Hypothalamus (tissue), 51 donors: ENCODE measurements around the gene KRT71.
A peak's percentile ranks its signal among the peaks of the same experiment; 100 is the strongest.

Source experiments
- DNase-seq, 51 donors: peaks; one replicate each; lab custom pipeline; 2025; lab: John Stamatoyannopoulos, UW

KRT71 gene

GRCh38 chr12:52523824-52524223 is 29.1 kb downstream of the KRT71 start:
- peak in 1 of 51 donors; percentile 13 for DNase-seq

DNA sequence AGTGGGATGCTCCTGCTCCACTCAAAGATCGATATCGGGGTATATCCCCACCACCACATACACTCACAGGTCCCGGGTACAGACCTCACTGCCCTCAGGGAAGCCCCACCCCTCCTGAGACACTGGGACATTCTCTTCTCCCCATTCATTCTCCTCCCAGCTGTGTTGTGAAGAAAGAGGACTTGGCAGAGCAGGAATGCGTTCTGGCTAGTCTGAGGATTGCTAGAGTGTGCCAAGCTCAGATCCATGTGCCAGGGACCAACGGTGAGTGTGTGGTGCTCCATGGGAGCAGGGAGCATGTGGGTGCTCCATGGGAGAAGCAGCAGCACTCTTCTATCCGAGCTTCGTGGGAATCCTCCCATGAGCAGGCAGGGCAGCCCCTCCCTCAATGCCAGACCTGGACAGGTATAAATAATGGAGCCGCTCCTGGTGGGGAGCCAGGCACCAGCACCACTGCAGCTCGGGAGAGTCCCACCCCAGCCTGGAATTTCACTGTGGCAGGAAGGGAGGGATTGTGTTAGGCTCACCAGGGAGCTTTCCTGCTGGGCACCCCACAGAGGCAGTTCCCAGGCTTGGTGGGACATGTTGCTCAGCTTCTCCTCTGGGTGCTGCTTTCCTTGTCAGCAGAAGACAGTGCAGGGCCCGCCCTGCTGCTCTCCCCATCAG is 30.5 kb downstream of the KRT71 start:
- DNase-seq, result peak in 3 of 51 donors; percentile 9 to 25 (median 16)

GRCh38 chr12:52521568-52522266 is 31.2 kb downstream of the KRT71 start:
- no peak for DNase-seq

GRCh38 chr12:52521175-52521567 is 31.8 kb downstream of the KRT71 start:
- no peak for DNase-seq

DNA sequence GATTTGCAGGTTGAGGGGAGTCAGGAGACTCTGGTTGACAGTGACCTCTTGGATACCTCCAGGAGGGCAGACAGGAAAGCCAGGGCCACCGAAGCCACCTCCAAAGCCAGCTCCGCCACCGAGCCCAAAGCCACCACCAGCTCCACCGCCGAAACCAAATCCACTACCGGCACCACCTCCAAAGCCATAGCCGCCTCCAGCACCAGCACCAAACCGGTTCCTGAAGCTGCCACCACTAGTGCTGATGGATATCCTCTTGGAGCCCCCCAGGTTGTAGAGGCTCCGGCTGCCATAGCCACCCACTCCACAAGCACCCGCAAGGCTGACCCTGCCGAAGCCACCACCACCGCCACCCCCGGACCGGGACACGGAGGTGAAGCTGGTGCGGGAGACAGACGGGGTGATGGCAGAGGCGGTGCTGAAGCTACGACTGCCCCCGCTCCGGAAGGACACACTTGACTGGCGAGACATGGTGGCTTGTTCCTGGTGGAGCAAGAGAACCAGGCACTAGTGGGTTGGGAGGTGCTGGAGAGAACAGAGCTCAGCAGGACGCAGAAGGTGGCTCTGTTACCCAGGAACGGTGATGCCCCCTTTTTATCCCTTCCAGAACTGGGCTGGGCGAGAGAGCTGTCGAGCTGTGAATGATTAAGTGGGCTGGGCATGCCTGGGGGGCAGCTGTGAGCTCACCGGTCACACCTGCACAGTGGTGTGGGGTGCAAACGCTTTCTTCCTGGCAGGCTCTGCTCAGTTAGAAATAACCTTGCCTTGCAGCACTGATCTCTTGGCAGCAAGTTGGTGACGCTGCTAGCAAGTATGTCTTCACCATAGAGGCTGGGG is 32.9 kb downstream of the KRT71 start, which contains the start of gene KRT5:
KRT5 (minus strand) TSS at position 569 of the 837 bp plus-strand sequence; CDS start at position 471, 98 bp downstream.
- no peak for DNase-seq

- no peak for DNase-seq
These were observed 33.6 kb downstream of the KRT71 start for GRCh38 chr12:52519387-52519703.

DNA sequence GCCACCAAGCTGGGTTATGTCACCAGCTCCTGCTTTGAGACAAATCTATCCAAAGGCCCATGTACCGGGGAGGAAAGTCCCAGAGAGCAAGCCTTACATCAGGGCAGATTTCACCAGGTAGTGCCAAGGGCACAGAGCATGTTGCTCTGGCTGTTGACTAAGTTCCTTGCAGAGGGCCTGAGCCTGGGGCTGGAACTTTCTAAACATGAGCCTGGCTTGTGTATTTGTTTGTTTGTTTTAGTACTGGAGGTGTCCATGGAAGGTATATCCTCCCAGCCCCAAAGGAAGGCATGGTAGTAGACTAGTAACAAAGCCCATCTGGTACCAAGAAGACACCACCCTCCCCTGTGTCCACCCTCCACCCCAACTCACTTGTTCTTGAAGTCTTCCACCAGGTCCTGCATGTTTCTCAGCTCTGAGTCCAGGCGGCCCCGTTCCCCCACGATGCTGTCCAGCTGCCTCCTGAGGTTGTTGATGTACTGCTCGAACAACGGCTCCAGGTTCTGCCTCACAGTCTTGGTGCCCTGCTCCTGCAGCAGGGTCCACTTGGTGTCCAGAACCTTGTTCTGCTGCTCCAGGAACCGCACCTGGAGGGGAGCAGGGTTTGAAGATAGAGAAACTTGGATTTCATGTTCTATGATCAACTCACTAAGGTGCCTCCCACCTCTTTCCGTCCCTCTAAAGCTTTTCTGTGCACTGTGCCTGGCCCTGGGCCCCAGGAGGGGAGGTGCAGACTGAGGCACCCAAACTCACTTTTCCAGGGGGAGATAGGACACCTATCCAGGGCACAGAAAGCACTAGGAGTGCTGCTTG is 34.2 kb downstream of the KRT71 start:
- DNase-seq, result no peak

GRCh38 chr12:52517888-52518287 is 35.1 kb downstream of the KRT71 start:
- DNase-seq, result peak in 1 of 51 donors; percentile 15

- no peak for DNase-seq
These were observed 35.7 kb downstream of the KRT71 start for GRCh38 chr12:52517005-52517835.

DNA sequence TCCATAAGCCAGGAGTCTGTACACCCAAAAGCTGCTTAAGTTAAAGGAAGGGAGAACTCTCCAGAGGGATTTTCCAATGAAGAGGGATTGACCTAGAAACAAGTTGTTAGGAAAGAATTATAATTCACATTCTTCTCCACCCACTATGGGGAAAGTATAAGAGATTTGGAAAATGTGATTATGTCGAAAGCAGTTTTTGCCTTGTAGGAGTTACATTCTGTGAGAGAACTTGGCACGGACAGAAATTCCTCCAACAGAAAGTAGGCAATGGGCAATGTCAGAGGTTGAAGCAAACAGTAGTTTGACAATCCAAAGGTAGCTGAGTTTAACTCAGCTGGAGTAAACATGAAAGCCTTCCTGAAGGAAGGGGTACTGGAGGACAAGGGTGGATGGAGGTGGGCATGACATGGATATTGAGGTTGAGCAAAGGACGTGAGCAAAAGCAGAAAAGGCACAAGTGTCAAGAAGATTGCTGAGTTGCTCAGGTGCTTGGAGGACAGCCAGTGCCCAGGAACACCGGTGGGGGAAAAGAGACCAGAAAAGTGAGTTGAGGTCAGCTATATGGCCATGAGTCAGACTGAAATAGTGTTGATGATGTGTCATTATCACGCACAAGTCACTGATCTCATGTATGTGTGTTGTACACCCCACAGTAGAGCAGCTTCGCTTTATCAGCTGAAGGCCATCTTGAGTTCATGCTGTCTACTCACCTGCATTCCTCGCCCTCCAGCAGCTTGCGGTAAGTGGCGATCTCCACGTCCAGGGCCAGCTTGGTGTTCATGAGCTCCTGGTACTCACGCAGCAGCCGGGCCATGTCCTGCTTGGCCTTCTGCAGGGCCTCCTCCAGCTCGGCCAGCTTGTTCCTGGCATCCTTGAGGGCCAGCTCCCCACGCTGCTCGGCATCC is 36.8 kb downstream of the KRT71 start:
- DNase-seq, result no peak

GRCh38 chr12:52515319-52515646 is 37.7 kb downstream of the KRT71 start:
- DNase-seq, result no peak

- DNase-seq, result no peak
These were observed 38.2 kb downstream of the KRT71 start for GRCh38 chr12:52514471-52515318.

GRCh38 chr12:52513736-52514135 is 39.2 kb downstream of the KRT71 start:
- no peak for DNase-seq

DNA sequence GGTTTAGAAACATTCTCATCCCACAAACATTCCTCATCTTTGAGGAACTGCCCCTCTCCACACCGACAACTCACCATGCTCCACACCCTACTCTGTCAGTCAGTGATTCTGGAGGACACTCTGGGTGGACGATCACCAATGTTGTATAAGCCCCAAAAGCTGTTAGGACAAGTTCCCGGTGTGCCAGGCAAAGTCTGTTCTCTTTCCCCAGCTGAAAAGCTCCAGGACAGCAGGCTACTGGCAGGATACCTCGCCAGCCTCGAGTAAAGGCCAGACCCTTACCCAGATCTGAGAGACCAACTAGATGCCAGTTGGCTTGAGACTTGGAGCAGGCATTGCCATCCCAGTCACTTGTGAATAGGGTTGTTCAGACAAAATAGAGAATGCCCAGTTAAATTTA is 44.7 kb downstream of the KRT71 start:
- DNase-seq, result no peak

DNA sequence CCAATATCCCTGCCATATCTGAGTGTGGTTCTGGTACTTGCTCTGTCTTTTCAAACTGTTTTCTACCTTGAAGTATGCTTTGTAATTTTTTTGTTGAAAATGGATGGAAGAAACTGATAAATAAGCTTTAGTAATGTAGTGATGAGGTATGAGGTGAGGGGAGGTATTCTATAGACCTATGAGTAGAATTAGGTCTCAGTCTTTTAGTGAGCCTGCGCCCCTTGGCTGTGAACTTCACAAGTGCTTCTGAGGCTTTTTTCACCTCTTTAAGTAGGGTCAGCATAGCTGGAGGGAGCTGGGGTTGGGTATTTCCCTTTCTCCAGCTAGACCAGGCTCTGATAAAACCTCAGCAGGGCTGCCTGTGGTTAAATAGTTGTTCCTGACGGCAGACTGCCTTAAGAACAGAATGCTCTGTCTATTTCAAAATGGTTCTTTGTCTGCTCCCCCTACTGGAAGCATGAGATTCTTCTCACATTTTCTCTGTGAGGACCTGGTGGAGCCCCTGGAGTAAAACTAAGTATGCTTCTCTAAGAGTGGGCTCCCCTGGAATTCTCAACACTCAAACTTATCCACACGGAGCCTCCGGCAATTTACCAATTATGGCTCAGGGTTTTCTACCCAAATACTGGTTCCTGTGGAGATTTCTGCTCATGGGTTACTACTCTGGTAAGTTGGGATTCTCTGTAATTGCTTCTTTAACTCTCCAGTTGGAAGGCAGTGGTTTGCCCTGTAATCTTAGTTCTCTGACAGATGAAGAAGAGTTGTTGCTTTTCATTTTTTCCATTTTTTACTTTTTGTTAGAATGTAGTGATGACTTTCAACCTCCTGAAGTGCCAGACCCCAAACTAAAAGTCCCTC is 45.9 kb downstream of the KRT71 start:
- DNase-seq, result peak in 1 of 51 donors; percentile 9

DNA sequence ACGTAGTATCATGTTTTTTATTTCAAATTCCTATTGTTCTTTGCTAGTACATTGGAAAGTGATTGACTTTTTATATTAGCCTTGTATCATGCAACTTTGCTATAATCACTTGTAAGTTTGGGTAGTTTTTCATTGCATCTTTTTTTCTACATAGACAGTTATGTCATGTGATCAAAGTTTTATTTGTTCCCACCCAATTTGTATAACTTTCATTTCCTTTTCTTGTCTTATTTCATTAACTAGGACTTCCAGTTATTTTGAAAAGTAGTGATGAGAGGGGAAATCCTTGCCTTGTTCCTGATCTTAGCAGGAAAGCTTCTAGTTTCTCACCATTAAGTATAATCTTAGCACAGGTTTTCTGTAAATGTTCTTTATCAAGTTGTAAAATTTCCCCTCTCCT is 50.1 kb downstream of the KRT71 start:
- DNase-seq, result no peak

- no peak for DNase-seq
These were observed 51.5 kb downstream of the KRT71 start for GRCh38 chr12:52501490-52501889.
